Natural killer cell treated with Interleukin-12 subunit alpha and Interleukin-12 subunit beta and Interleukin-15 and Interleukin-18, amount 100 ng/mL, for 72 hours (primary cell): ENCODE data around the gene MYO7A. TPM values are rescaled to one million over a fixed set of nuclear protein-coding genes. Genes with fewer than 3 reads are reported as not detected.

Experiments used
- ATAC-seq, 2 donors: fragments of 150-1000 bp; cut with Tn5 transposase in 1 of 2; sonication (Bioruptor Pico), chemical (Tn5 transposase) in 1 of 2; 2 replicates each; pipeline ENCODE4 v1.10.0; 2021
- DNase-seq: peaks from one replicate; pipeline ENCODE4 v3.0.0; 2022; ENCODE audit warnings: low spot score
- H3K27ac Mint-ChIP-seq, 2 donors: 1 replicate in 1 of 2; 2 replicates in 1 of 2; pipeline ENCODE4 v1.8.0; 2022; ENCODE audit warnings: mixed read lengths in 2 of 2, mild to moderate bottlenecking in 1 of 2, moderate library complexity in 1 of 2
- H3K27me3 Mint-ChIP-seq, 2 donors: 1 replicate in 1 of 2; 2 replicates in 1 of 2; pipeline ENCODE4 v1.8.0; 2022; ENCODE audit warnings: mixed read lengths in 2 of 2
- H3K36me3 Mint-ChIP-seq: one replicate; pipeline ENCODE4 v1.8.0; 2022; ENCODE audit warnings: mixed read lengths
- H3K4me1 Mint-ChIP-seq, 2 donors: 1 replicate in 1 of 2; 2 replicates in 1 of 2; pipeline ENCODE4 v1.8.0; 2022; ENCODE audit warnings: low read depth in 2 of 2, mixed read lengths in 2 of 2, mild to moderate bottlenecking in 1 of 2
- H3K4me3 Mint-ChIP-seq: one replicate; pipeline ENCODE4 v1.8.0; 2022; ENCODE audit warnings: mixed read lengths
- H3K9me3 Mint-ChIP-seq: 2 replicates; pipeline ENCODE4 v1.8.0; 2022; ENCODE audit warnings: mixed read lengths
- total RNA-seq, 2 donors: library from RNA; stranded (reverse); gene quantifications; one replicate each; pipeline ENCODE4 v1.2.3, GENCODE V29; 2022

Gene MYO7A
- total RNA-seq, 2 donors from 2014 or later, result 0.05 TPM; not detected in 1

- DNase-seq (no peak), ATAC-seq (no peak)
- Mint-ChIP-seq H3K9me3 (no peaks in the 10 kb centered on the region), H3K27ac (no peak overlapping the region), H3K36me3 (no peaks in the 10 kb centered on the region), H3K4me3 (no peak overlapping the region), H3K4me1 (peaks cover 0 to 5% of the 10 kb centered on the region in 2 donors), H3K27me3 (no peaks in the 10 kb centered on the region)
Measured at GRCh38 chr11:77111946-77112345, 16.1 kb upstream of the MYO7A start.

GRCh38 chr11:77112641-77113381, 15.2 kb upstream of the MYO7A start:
- H3K4me1 Mint-ChIP-seq, result peaks cover 0 to 5% of the 10 kb centered on the region in 2 donors
- H3K27me3 Mint-ChIP-seq, result no peaks in the 10 kb centered on the region
- ATAC-seq (no peak), DNase-seq (no peak)
- no peak overlapping the region for H3K27ac Mint-ChIP-seq
- no peaks in the 10 kb centered on the region for H3K9me3 Mint-ChIP-seq
- no peak overlapping the region for H3K4me3 Mint-ChIP-seq
- H3K36me3 Mint-ChIP-seq, result no peaks in the 10 kb centered on the region

- H3K36me3 Mint-ChIP-seq, result no peaks in the 10 kb centered on the region
- H3K9me3 Mint-ChIP-seq, result no peaks in the 10 kb centered on the region
- DNase-seq (no peak), ATAC-seq (no peak)
- no peak overlapping the region for H3K27ac Mint-ChIP-seq
- H3K4me3 Mint-ChIP-seq, result no peak overlapping the region
- no peaks in the 10 kb centered on the region for H3K27me3 Mint-ChIP-seq
- peaks cover 0 to 5% of the 10 kb centered on the region in 2 donors for H3K4me1 Mint-ChIP-seq
Measured at GRCh38 chr11:77113382-77114088, 14.5 kb upstream of the MYO7A start.

- peaks cover 0 to 5% of the 10 kb centered on the region in 2 donors for H3K4me1 Mint-ChIP-seq
- H3K36me3 Mint-ChIP-seq, result no peaks in the 10 kb centered on the region
- H3K27ac Mint-ChIP-seq, result no peak overlapping the region
- no peaks in the 10 kb centered on the region for H3K9me3 Mint-ChIP-seq
- ATAC-seq (no peak), DNase-seq (no peak)
- no peaks in the 10 kb centered on the region for H3K27me3 Mint-ChIP-seq
- no peak overlapping the region for H3K4me3 Mint-ChIP-seq
Measured at GRCh38 chr11:77114089-77114463, 14.0 kb upstream of the MYO7A start.

- H3K27me3 Mint-ChIP-seq, result no peaks in the 10 kb centered on the region
- no peak for ATAC-seq
- no peaks in the 10 kb centered on the region for H3K36me3 Mint-ChIP-seq
Measured at GRCh38 chr11:77115181-77115611, 12.8 kb upstream of the MYO7A start.

GRCh38 chr11:77115956-77116355, 12.1 kb upstream of the MYO7A start:
- Mint-ChIP-seq H3K4me3 (no peak overlapping the region), H3K27ac (no peak overlapping the region), H3K9me3 (no peaks in the 10 kb centered on the region), H3K4me1 (peaks cover 0 to 8% of the 10 kb centered on the region in 2 donors), H3K36me3 (no peaks in the 10 kb centered on the region), H3K27me3 (no peaks in the 10 kb centered on the region)
- ATAC-seq, result no peak
- DNase-seq, result no peak

More at GRCh38 chr11:77115181-77115611, 12.8 kb upstream of the MYO7A start:
- Mint-ChIP-seq H3K4me3 (no peak overlapping the region), H3K27ac (no peak overlapping the region), H3K4me1 (peaks cover 0 to 5% of the 10 kb centered on the region in 2 donors), H3K9me3 (no peaks in the 10 kb centered on the region)
- no peak for DNase-seq

- no peak for DNase-seq
- H3K36me3 Mint-ChIP-seq, result no peaks in the 10 kb centered on the region
- ATAC-seq, result no peak
- H3K4me3 Mint-ChIP-seq, result no peak overlapping the region
- peaks cover 0 to 8% of the 10 kb centered on the region in 2 donors for H3K4me1 Mint-ChIP-seq
- no peaks in the 10 kb centered on the region for H3K27me3 Mint-ChIP-seq
- no peak overlapping the region for H3K27ac Mint-ChIP-seq
- H3K9me3 Mint-ChIP-seq, result no peaks in the 10 kb centered on the region
Measured at GRCh38 chr11:77117492-77117891, 10.6 kb upstream of the MYO7A start.

GRCh38 chr11:77118086-77118485, 10.0 kb upstream of the MYO7A start:
- Mint-ChIP-seq H3K4me3 (no peak overlapping the region), H3K9me3 (no peaks in the 10 kb centered on the region), H3K36me3 (no peaks in the 10 kb centered on the region), H3K27me3 (no peaks in the 10 kb centered on the region), H3K4me1 (peaks cover 0 to 8% of the 10 kb centered on the region in 2 donors), H3K27ac (no peak overlapping the region)
- DNase-seq (no peak), ATAC-seq (no peak)

GRCh38 chr11:77118971-77119370, 9.1 kb upstream of the MYO7A start:
- no peaks in the 10 kb centered on the region for H3K27me3 Mint-ChIP-seq
- H3K4me3 Mint-ChIP-seq, result no peak overlapping the region
- no peaks in the 10 kb centered on the region for H3K36me3 Mint-ChIP-seq
- no peak overlapping the region for H3K27ac Mint-ChIP-seq
- H3K4me1 Mint-ChIP-seq, result peaks cover 0 to 5% of the 10 kb centered on the region in 2 donors
- DNase-seq (no peak), ATAC-seq (no peak)
- no peaks in the 10 kb centered on the region for H3K9me3 Mint-ChIP-seq

- Mint-ChIP-seq H3K27me3 (no peaks in the 10 kb centered on the region), H3K27ac (no peak overlapping the region), H3K9me3 (no peaks in the 10 kb centered on the region), H3K4me3 (no peak overlapping the region), H3K36me3 (no peaks in the 10 kb centered on the region), H3K4me1 (peaks cover 0 to 5% of the 10 kb centered on the region in 2 donors)
- no peak for DNase-seq
- no peak for ATAC-seq
Measured at GRCh38 chr11:77119531-77119936, 8.5 kb upstream of the MYO7A start.

GRCh38 chr11:77120571-77120970, 7.5 kb upstream of the MYO7A start:
- no peak for DNase-seq
- H3K4me3 Mint-ChIP-seq, result no peak overlapping the region
- no peaks in the 10 kb centered on the region for H3K27me3 Mint-ChIP-seq
- H3K27ac Mint-ChIP-seq, result no peak overlapping the region
- no peaks in the 10 kb centered on the region for H3K36me3 Mint-ChIP-seq
- peaks cover 0 to 5% of the 10 kb centered on the region in 2 donors for H3K4me1 Mint-ChIP-seq
- no peak for ATAC-seq
- H3K9me3 Mint-ChIP-seq, result no peaks in the 10 kb centered on the region

GRCh38 chr11:77121096-77121640, 6.9 kb upstream of the MYO7A start:
- Mint-ChIP-seq H3K27me3 (peaks cover 0 to under 1% of the 10 kb centered on the region in 2 donors), H3K4me3 (no peak overlapping the region), H3K36me3 (no peaks in the 10 kb centered on the region), H3K9me3 (no peaks in the 10 kb centered on the region), H3K27ac (no peak overlapping the region), H3K4me1 (peaks cover 0 to 5% of the 10 kb centered on the region in 2 donors)
- no peak for DNase-seq
- ATAC-seq, result no peak

GRCh38 chr11:77121876-77122575, 6.0 kb upstream of the MYO7A start:
- H3K27ac Mint-ChIP-seq, result no peak overlapping the region
- ATAC-seq, result no peak
- H3K9me3 Mint-ChIP-seq, result no peaks in the 10 kb centered on the region
- no peak overlapping the region for H3K4me3 Mint-ChIP-seq
- no peak for DNase-seq
- peaks cover 0 to 5% of the 10 kb centered on the region in 2 donors for H3K4me1 Mint-ChIP-seq
- H3K36me3 Mint-ChIP-seq, result no peaks in the 10 kb centered on the region
- peaks cover 0 to 4% of the 10 kb centered on the region in 2 donors for H3K27me3 Mint-ChIP-seq
